HEK293 (cell line): ENCODE measurements around the gene TFDP1.

Experiments
- CTCF ChIA-PET: fragments of 350-600 bp; formaldehyde crosslinking; extraction: SDS; loops from one replicate; lab custom pipeline; 2021; ENCODE audit warnings: antibody characterized with exemption; lab: Yijun Ruan, JAX
- POLR2A ChIA-PET: fragments of 300-600 bp; formaldehyde crosslinking; extraction: SDS; loops from one replicate; lab custom pipeline; 2020; ENCODE audit warnings: antibody characterized with exemption, inconsistent platforms; lab: Yijun Ruan, JAX
- H3K27ac ChIP-seq: fragments of 200-500 bp; sonication (Bioruptor generic); 2 replicates; pipeline ENCODE4 v1.5.1; 2014; ENCODE audit warnings: low read depth, low read length, control low read depth, inconsistent platforms; ENCODE audit errors: extremely low read depth
- H3K36me3 ChIP-seq, 2 experiments: fragments of 200-500 bp in 1 of 2; sonication (Bioruptor generic) in 1 of 2; 1 replicate in 1 of 2; 2 replicates in 1 of 2; pipeline ENCODE4 v1.5.1; 2014 to 2017; ENCODE audit warnings: inconsistent platforms in 2 of 2, low read length in 2 of 2; ENCODE audit not compliant: control insufficient read depth in 2 of 2, insufficient read depth in 1 of 2
- H3K4me1 ChIP-seq: fragments of 200-500 bp; sonication (Bioruptor generic); 2 replicates; pipeline ENCODE4 v1.5.1; 2014; ENCODE audit warnings: mild to moderate bottlenecking, low read length, inconsistent platforms; ENCODE audit not compliant: control insufficient read depth, insufficient read depth
- H3K4me3 ChIP-seq: 2 replicates; pipeline ENCODE4 v1.5.1; 2011; ENCODE audit warnings: low read depth, mild to moderate bottlenecking, control low read depth, low read length, moderate library complexity
- H3K9me3 ChIP-seq: fragments of 200-500 bp; sonication (Bioruptor generic); 2 replicates; pipeline ENCODE4 v1.5.1; 2014; ENCODE audit warnings: low read depth, low read length, inconsistent platforms; ENCODE audit not compliant: control insufficient read depth, insufficient read depth
- BCL6B ChIP-seq: fragments of 450-650 bp; formaldehyde crosslinking; IDR thresholded peaks from 2 replicates; pipeline ENCODE4 v1.5.1; 2017; ENCODE audit warnings: missing biosample characterization, missing genetic modification characterization
- CTCF ChIP-seq: fragments of 450-650 bp; formaldehyde crosslinking; IDR thresholded peaks from 2 replicates; pipeline ENCODE4 v1.5.1; 2016; ENCODE audit warnings: missing biosample characterization, missing genetic modification characterization
- SCRT1 ChIP-seq: fragments of 450-650 bp; formaldehyde crosslinking; IDR thresholded peaks from 2 replicates; pipeline ENCODE4 v1.5.1; 2016; ENCODE audit warnings: missing biosample characterization, missing genetic modification characterization, borderline replicate concordance
- SCRT2 ChIP-seq: fragments of 450-650 bp; formaldehyde crosslinking; IDR thresholded peaks from 2 replicates; pipeline ENCODE4 v1.5.1; 2016; ENCODE audit warnings: missing biosample characterization, missing genetic modification characterization
- ZFP3 ChIP-seq: fragments of 450-650 bp; formaldehyde crosslinking; IDR thresholded peaks from 2 replicates; pipeline ENCODE4 v1.5.1; 2016; ENCODE audit warnings: low read depth, missing biosample characterization, missing genetic modification characterization
- ZNF223 ChIP-seq: fragments of 450-650 bp; formaldehyde crosslinking; IDR thresholded peaks from 2 replicates; pipeline ENCODE4 v1.5.1; 2016; ENCODE audit warnings: missing biosample characterization, missing genetic modification characterization
- ZNF26 ChIP-seq: fragments of 450-650 bp; formaldehyde crosslinking; IDR thresholded peaks from 2 replicates; pipeline ENCODE4 v1.5.1; 2016; ENCODE audit warnings: missing biosample characterization, missing genetic modification characterization
- ZNF76 ChIP-seq: fragments of 450-650 bp; formaldehyde crosslinking; IDR thresholded peaks from 2 replicates; pipeline ENCODE4; 2016; ENCODE audit warnings: low read depth, missing biosample characterization, missing genetic modification characterization, borderline replicate concordance
- TF ChIP-seq, protein P1 (sequence below): fragments of 450-650 bp; formaldehyde crosslinking; IDR thresholded peaks from 2 replicates; pipeline ENCODE4 v1.5.1; 2016; ENCODE audit warnings: missing biosample characterization, missing genetic modification characterization, low read depth
- TF ChIP-seq, protein P2 (sequence below): fragments of 450-650 bp; formaldehyde crosslinking; IDR thresholded peaks from 2 replicates; pipeline ENCODE4 v1.5.1; 2017; ENCODE audit warnings: missing biosample characterization, missing genetic modification characterization

TFDP1 gene

GRCh38 chr13:113553511-113554332 is 30.8 kb upstream of the TFDP1 start:
- POLR2A ChIA-PET: no interaction called here
- H3K4me3 ChIP-seq: no peak overlapping the region
- CTCF ChIA-PET: no interaction called here

GRCh38 chr13:113554333-113554700 is 30.2 kb upstream of the TFDP1 start:
- H3K4me1 ChIP-seq: no peaks in the 10 kb centered on the region
- no peaks in the 10 kb centered on the region for H3K9me3 ChIP-seq
- peaks cover 0 to 20% of the 10 kb centered on the region in 2 experiments; a peak in 1 of 3 replicates for H3K36me3 ChIP-seq
- CTCF ChIA-PET: no interaction called here
- no peak overlapping the region for H3K4me3 ChIP-seq
- TF ChIP-seq, protein P1, sequence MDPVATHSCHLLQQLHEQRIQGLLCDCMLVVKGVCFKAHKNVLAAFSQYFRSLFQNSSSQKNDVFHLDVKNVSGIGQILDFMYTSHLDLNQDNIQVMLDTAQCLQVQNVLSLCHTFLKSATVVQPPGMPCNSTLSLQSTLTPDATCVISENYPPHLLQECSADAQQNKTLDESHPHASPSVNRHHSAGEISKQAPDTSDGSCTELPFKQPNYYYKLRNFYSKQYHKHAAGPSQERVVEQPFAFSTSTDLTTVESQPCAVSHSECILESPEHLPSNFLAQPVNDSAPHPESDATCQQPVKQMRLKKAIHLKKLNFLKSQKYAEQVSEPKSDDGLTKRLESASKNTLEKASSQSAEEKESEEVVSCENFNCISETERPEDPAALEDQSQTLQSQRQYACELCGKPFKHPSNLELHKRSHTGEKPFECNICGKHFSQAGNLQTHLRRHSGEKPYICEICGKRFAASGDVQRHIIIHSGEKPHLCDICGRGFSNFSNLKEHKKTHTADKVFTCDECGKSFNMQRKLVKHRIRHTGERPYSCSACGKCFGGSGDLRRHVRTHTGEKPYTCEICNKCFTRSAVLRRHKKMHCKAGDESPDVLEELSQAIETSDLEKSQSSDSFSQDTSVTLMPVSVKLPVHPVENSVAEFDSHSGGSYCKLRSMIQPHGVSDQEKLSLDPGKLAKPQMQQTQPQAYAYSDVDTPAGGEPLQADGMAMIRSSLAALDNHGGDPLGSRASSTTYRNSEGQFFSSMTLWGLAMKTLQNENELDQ (tag by site-specific recombination): no peak
- TF ChIP-seq ZNF223 (tag by site-specific recombination): no peak
- TF ChIP-seq BCL6B (tag by site-specific recombination): no peak
- POLR2A ChIA-PET: no interaction called here
- H3K27ac ChIP-seq: no peak overlapping the region

More at GRCh38 chr13:113553511-113554332, 30.8 kb upstream of the TFDP1 start:
- TF ChIP-seq SCRT2 (tag by site-specific recombination): peak; percentile 44; the same call in 1 of the 2 replicates
- no peak for TF ChIP-seq ZNF26
- TF ChIP-seq SCRT1 (tag by site-specific recombination): 0 out of 2 replicates have a peak, but pooled peaks have one; percentile 14
- H3K36me3 ChIP-seq: peaks cover 0 to 23% of the 10 kb centered on the region in 2 experiments; a peak in 1 of 3 replicates
- H3K9me3 ChIP-seq: no peaks in the 10 kb centered on the region
- no peak overlapping the region for H3K27ac ChIP-seq
- no peaks in the 10 kb centered on the region for H3K4me1 ChIP-seq

GRCh38 chr13:113555141-113555540 is 29.4 kb upstream of the TFDP1 start:
- H3K27ac ChIP-seq: no peak overlapping the region
- H3K4me3 ChIP-seq: no peak overlapping the region
- H3K36me3 ChIP-seq: peaks cover 0 to 19% of the 10 kb centered on the region in 2 experiments; a peak in 1 of 3 replicates
- no peaks in the 10 kb centered on the region for H3K4me1 ChIP-seq
- ChIA-PET CTCF (no interaction called here), POLR2A (no interaction called here)
- TF ChIP-seq, protein P2, sequence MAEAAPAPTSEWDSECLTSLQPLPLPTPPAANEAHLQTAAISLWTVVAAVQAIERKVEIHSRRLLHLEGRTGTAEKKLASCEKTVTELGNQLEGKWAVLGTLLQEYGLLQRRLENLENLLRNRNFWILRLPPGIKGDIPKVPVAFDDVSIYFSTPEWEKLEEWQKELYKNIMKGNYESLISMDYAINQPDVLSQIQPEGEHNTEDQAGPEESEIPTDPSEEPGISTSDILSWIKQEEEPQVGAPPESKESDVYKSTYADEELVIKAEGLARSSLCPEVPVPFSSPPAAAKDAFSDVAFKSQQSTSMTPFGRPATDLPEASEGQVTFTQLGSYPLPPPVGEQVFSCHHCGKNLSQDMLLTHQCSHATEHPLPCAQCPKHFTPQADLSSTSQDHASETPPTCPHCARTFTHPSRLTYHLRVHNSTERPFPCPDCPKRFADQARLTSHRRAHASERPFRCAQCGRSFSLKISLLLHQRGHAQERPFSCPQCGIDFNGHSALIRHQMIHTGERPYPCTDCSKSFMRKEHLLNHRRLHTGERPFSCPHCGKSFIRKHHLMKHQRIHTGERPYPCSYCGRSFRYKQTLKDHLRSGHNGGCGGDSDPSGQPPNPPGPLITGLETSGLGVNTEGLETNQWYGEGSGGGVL (tag by site-specific recombination): no peak
- no peak for TF ChIP-seq CTCF (tag by site-specific recombination)
- no peak for TF ChIP-seq ZFP3 (tag by site-specific recombination)
- no peak for TF ChIP-seq ZNF76 (tag by site-specific recombination)
- H3K9me3 ChIP-seq: no peaks in the 10 kb centered on the region
